Stimulated activated CD4-positive, alpha-beta T cell treated with anti-CD3 and anti-CD28 coated beads, Interleukin-15, amount 100 ng/mL, for 48 hours (primary cell): ENCODE results near the gene RFPL3.
"Not testable (repeated sequence)": the region's sequence is repeated elsewhere in the genome, so short reads cannot be mapped to it uniquely, and the experiment has no call there.

ENCODE experiments used
- DNase-seq, 2 donors: peaks; one replicate each; pipeline ENCODE4 v3.0.0-alpha.2; 2020; ENCODE audit warnings: low read depth in 2 of 2

RFPL3 gene

GRCh38 chr22:32357567-32357966 is at the start of gene RFPL3:
Gene RFPL3 (plus strand): TSS chr22:32357867. CDS start chr22:32358072, 205 bp downstream.
- DNase-seq: not testable (repeated sequence)

GRCh38 chr22:32308191-32308590 is 49.5 kb upstream of the RFPL3 start:
- DNase-seq: no peak

- no peak for DNase-seq
Measured at GRCh38 chr22:32308934-32309333, 48.7 kb upstream of the RFPL3 start.

- no peak for DNase-seq
Measured at GRCh38 chr22:32309585-32310251, 47.9 kb upstream of the RFPL3 start.

- no peak for DNase-seq
Measured at GRCh38 chr22:32310777-32311176, 46.9 kb upstream of the RFPL3 start.

GRCh38 chr22:32311551-32312071 is 46.1 kb upstream of the RFPL3 start:
- no peak for DNase-seq

GRCh38 chr22:32312748-32313147 is 44.9 kb upstream of the RFPL3 start:
- DNase-seq: no peak

GRCh38 chr22:32313532-32313931 is 44.1 kb upstream of the RFPL3 start:
- DNase-seq: no peak

GRCh38 chr22:32317524-32317923 is 40.1 kb upstream of the RFPL3 start:
- DNase-seq: no peak

GRCh38 chr22:32318361-32318760 is 39.3 kb upstream of the RFPL3 start:
- no peak for DNase-seq

- DNase-seq: no peak
Measured at GRCh38 chr22:32319861-32320406, 37.7 kb upstream of the RFPL3 start.

GRCh38 chr22:32322986-32323385 is 34.7 kb upstream of the RFPL3 start:
- no peak for DNase-seq

GRCh38 chr22:32323513-32324164 is 34.0 kb upstream of the RFPL3 start:
- DNase-seq: no peak

- DNase-seq: no peak
Measured at GRCh38 chr22:32324505-32325415, 32.9 kb upstream of the RFPL3 start.

- DNase-seq: no peak
Measured at GRCh38 chr22:32325416-32325801, 32.3 kb upstream of the RFPL3 start.

GRCh38 chr22:32325811-32326237 is 31.8 kb upstream of the RFPL3 start:
- no peak for DNase-seq

- DNase-seq: no peak
Measured at GRCh38 chr22:32326647-32327046, 31.0 kb upstream of the RFPL3 start.

- no peak for DNase-seq
Measured at GRCh38 chr22:32327066-32327465, 30.6 kb upstream of the RFPL3 start.

- DNase-seq: no peak
Measured at GRCh38 chr22:32327596-32328171, 30.0 kb upstream of the RFPL3 start.

- no peak for DNase-seq
Measured at GRCh38 chr22:32328306-32329201, 29.1 kb upstream of the RFPL3 start.
